Measurements from ENCODE around the gene PPP1R9B.

The PPP1R9B gene

GRCh38 chr17:50187751-50188530 lies 37.5 kb upstream of the PPP1R9B start:
- no peak for DNase-seq

GRCh38 chr17:50187394-50187725 lies 36.9 kb upstream of the PPP1R9B start:
- DNase-seq = no peak

- no peak for DNase-seq
Observed at GRCh38 chr17:50186661-50187393, 36.4 kb upstream of the PPP1R9B start.

GRCh38 chr17:50185631-50186471 lies 35.4 kb upstream of the PPP1R9B start:
- no peak for DNase-seq

GRCh38 chr17:50184611-50185398 lies 34.3 kb upstream of the PPP1R9B start:
- DNase-seq = no peak

GRCh38 chr17:50184064-50184463 lies 33.6 kb upstream of the PPP1R9B start:
- DNase-seq = no peak

- no peak for DNase-seq
Observed at GRCh38 chr17:50183421-50183994, 33.0 kb upstream of the PPP1R9B start.

GRCh38 chr17:50182783-50183420 lies 32.4 kb upstream of the PPP1R9B start:
- no peak for DNase-seq

GRCh38 chr17:50181591-50182560 lies 31.4 kb upstream of the PPP1R9B start:
- DNase-seq = no peak

- no peak for DNase-seq
Observed at GRCh38 chr17:50181144-50181543, 30.7 kb upstream of the PPP1R9B start.

- no peak for DNase-seq
Observed at GRCh38 chr17:50180620-50181019, 30.1 kb upstream of the PPP1R9B start.

GRCh38 chr17:50180111-50180510 lies 29.6 kb upstream of the PPP1R9B start:
- no peak for DNase-seq

- peak; percentile 51 for DNase-seq
Observed at GRCh38 chr17:50177983-50178834, 27.7 kb upstream of the PPP1R9B start.

- DNase-seq = no peak
Observed at GRCh38 chr17:50177476-50177875, 27.0 kb upstream of the PPP1R9B start.

GRCh38 chr17:50176559-50177357 lies 26.3 kb upstream of the PPP1R9B start:
- DNase-seq = no peak

GRCh38 chr17:50175035-50175807 lies 24.7 kb upstream of the PPP1R9B start:
- no peak for DNase-seq

GRCh38 chr17:50174444-50174843 lies 24.0 kb upstream of the PPP1R9B start:
- DNase-seq = no peak
